Mesothelial cell of epicardium (in vitro differentiated cells): ENCODE data around the gene ASL. TPM values are rescaled to one million over a fixed set of nuclear protein-coding genes. Genes with fewer than 3 reads are reported as not detected.

ENCODE experiments used
- DNase-seq, 2 experiments: peaks; one replicate each; pipeline ENCODE4 v3.0.0; 2021; ENCODE audit warnings: low spot score in 2 of 2; ENCODE audit not compliant: unreplicated experiment in 2 of 2
- H3K27ac Mint-ChIP-seq: 2 replicates; pipeline ENCODE4 v1.8.0; 2021; ENCODE audit warnings: mixed read lengths
- H3K27me3 Mint-ChIP-seq: 2 replicates; pipeline ENCODE4 v1.8.0; 2021; ENCODE audit warnings: low read depth, mixed read lengths
- H3K36me3 Mint-ChIP-seq: 2 replicates; pipeline ENCODE4 v1.8.0; 2021; ENCODE audit warnings: mixed read lengths
- H3K4me1 Mint-ChIP-seq: 2 replicates; pipeline ENCODE4 v1.8.0; 2021; ENCODE audit warnings: mixed read lengths
- H3K4me3 Mint-ChIP-seq: 2 replicates; pipeline ENCODE4 v1.8.0; 2021; ENCODE audit warnings: mild to moderate bottlenecking, moderate library complexity, mixed read lengths
- H3K9me3 Mint-ChIP-seq: 2 replicates; pipeline ENCODE4 v1.8.0; 2021; ENCODE audit warnings: mixed read lengths
- total RNA-seq: library from RNA; stranded (reverse); gene quantifications from 3 replicates; pipeline ENCODE4 v1.2.1, GENCODE V29; 2021
- TF ChIP-seq, protein P1 (sequence below): fragments of 200-600 bp; sonication (generic); IDR thresholded peaks from one replicate; pipeline ENCODE4 v1.5.0; 2021; ENCODE audit warnings: antibody characterized with exemption; ENCODE audit not compliant: unreplicated experiment

The ASL gene
- total RNA-seq, 1 donor from 2014 or later, result 11.3 TPM

DNA sequence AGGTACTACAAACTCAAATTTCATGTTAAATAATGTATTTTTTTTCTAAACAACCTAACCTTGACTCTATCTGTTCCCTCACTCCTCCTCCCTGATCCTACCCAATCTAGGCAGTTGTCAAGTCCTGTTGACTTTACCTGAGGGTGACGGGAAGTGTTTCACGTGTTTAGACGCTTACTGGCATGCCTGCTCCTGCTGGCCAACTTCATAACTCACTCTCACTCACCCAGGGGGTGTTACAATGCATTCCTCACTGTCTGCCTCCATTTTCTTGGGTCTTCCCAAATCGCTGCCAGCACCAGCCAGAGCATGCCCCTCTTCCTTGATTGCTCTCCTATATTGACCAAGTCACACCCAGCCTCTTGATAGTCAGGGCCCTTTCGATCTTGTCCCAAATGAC lies 67.4 kb downstream of the ASL start:
- Mint-ChIP-seq H3K4me1 (peaks cover 36% of the 10 kb centered on the region), H3K36me3 (peaks cover 35% of the 10 kb centered on the region), H3K4me3 (no peak overlapping the region), H3K9me3 (no peaks in the 10 kb centered on the region), H3K27ac (no peak overlapping the region), H3K27me3 (no peaks in the 10 kb centered on the region)
- TF ChIP-seq, protein P1, sequence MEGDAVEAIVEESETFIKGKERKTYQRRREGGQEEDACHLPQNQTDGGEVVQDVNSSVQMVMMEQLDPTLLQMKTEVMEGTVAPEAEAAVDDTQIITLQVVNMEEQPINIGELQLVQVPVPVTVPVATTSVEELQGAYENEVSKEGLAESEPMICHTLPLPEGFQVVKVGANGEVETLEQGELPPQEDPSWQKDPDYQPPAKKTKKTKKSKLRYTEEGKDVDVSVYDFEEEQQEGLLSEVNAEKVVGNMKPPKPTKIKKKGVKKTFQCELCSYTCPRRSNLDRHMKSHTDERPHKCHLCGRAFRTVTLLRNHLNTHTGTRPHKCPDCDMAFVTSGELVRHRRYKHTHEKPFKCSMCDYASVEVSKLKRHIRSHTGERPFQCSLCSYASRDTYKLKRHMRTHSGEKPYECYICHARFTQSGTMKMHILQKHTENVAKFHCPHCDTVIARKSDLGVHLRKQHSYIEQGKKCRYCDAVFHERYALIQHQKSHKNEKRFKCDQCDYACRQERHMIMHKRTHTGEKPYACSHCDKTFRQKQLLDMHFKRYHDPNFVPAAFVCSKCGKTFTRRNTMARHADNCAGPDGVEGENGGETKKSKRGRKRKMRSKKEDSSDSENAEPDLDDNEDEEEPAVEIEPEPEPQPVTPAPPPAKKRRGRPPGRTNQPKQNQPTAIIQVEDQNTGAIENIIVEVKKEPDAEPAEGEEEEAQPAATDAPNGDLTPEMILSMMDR, result no peak
- no peak for DNase-seq

Other genes starting within 250 kb of the ASL start
- 23.1 to 25.5 TPM (median 23.8 TPM) in 3 replicates for gene VKORC1L1, start 202.7 kb upstream of the ASL start, total RNA-seq
- 39.3 to 42.1 TPM (median 39.4 TPM) in 3 replicates for gene GUSB, start 93.6 kb upstream of the ASL start, total RNA-seq
- 25.8 to 27.0 TPM (median 26.5 TPM) in 3 replicates for gene CRCP, start 39.0 kb downstream of the ASL start, total RNA-seq
- gene TPST1, start 129.5 kb downstream of the ASL start, total RNA-seq, result 36.7 to 41.2 TPM (median 37.7 TPM) in 3 replicates